GM12873 (cell line): Measurements from ENCODE around the gene NXPH1.

Source experiments
- TF ChIP-seq, protein P1 (sequence below): IDR thresholded peaks from 2 replicates; pipeline ENCODE4 v1.5.1; 2012; ENCODE audit warnings: low read depth, mild to moderate bottlenecking, moderate library complexity, low read length, control low read depth; ENCODE audit not compliant: insufficient read depth; ENCODE audit errors: missing control alignments

NXPH1 gene

DNA sequence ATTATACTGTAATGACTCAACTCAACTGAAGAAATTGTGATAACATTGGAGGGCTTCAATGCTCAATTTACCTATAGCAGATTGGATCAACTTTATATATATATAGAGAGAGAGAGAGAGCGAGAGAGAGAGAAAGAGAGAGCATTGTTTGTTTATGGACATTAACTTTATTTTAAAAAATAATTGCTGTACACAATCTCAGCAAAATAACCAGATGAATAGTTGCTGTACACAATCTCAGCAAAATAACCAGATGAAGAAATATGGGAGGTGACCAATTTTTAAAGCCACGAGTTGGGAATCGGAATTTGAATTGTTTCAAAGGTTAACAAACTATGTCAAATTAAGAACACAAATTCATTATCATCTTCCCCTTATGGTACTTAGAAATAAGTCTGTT, 319.9 kb downstream of the NXPH1 start:
- TF ChIP-seq, protein P1, sequence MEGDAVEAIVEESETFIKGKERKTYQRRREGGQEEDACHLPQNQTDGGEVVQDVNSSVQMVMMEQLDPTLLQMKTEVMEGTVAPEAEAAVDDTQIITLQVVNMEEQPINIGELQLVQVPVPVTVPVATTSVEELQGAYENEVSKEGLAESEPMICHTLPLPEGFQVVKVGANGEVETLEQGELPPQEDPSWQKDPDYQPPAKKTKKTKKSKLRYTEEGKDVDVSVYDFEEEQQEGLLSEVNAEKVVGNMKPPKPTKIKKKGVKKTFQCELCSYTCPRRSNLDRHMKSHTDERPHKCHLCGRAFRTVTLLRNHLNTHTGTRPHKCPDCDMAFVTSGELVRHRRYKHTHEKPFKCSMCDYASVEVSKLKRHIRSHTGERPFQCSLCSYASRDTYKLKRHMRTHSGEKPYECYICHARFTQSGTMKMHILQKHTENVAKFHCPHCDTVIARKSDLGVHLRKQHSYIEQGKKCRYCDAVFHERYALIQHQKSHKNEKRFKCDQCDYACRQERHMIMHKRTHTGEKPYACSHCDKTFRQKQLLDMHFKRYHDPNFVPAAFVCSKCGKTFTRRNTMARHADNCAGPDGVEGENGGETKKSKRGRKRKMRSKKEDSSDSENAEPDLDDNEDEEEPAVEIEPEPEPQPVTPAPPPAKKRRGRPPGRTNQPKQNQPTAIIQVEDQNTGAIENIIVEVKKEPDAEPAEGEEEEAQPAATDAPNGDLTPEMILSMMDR, result no peak

GRCh38 chr7:8761731-8762130, 328.3 kb downstream of the NXPH1 start:
- TF ChIP-seq, protein P1, result no peak

DNA sequence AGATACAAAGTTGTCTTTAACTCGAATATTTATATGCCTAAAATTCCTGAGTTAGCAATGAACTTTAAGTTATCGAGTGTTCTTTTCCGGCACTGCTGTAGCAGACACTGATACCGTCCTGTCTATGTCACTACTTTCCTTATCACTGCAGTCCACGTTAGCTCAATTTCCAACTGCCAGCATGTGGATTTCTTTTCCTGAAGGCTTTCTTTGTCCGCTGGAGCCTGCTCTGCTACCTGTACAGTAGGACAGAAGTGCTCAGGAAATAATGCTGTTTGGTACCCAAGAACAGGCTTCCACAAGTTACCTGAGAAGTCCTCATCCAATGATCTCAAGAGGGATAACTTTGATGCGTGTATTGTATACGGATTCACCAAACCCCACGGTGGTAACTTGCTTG, 329.4 kb downstream of the NXPH1 start:
- TF ChIP-seq, protein P1, result no peak

DNA sequence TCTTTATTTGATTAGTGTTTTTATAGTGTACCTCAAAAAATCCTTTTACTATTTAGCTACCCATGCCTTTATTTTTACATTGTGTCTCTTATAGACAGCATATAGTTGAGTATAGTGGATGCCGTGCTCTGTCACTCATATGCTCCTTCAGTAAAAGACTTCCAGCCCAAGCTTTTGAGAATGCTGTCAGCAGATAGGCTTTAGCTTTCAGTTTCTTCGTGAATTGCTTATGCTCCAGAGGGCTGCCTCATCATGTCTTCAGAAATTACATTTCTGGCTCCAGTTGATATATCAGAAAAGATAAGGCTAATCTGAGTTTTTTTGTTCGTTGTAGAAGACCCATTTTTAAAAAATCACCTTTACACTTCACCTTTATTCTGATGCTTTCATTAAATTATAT, 332.0 kb downstream of the NXPH1 start:
- TF ChIP-seq, protein P1, result no peak

DNA sequence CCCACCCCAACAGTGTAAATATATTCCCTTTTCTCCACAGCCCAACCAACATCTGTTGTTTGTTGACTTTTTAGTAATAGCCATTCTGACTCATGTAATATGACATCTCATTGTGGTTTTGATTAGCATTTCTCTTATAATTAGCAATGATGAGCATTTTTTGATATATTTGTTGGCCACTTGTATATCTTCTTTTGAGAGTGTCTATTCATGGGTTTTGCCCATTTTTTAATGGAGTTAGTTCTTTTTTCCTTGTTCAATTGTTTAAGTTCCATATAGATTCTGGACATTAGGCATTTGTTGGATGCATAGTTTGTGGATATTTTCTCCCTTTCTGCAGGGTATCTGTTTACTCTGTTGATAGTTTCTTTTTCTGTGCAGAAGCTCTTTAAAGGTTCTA, 340.1 kb downstream of the NXPH1 start:
- TF ChIP-seq, protein P1, result no peak

DNA sequence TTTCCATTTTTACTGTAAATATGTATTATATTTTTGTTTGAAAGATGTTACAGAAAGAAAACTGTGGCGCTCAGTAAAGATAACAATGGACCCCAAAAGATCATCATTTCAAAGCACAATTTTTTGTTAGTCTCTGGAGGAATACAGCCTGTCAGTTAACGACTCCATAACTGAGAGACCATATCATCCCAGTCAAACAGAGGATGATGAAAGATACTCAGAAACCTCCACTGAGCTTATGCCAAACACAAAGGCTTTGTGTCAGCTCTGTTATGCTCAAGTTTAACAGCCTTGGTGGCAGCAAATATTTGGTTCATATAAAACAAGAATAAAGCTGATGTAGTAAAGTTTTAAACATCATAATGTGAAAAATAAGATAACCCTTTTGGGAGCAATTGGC, 345.1 kb downstream of the NXPH1 start:
- TF ChIP-seq, protein P1, result no peak

GRCh38 chr7:8781166-8781565, 347.8 kb downstream of the NXPH1 start:
- TF ChIP-seq, protein P1, result no peak
